ENCODE results near the gene HNRNPH1. TPM values are rescaled to one million over a fixed set of nuclear protein-coding genes. Genes with fewer than 3 reads are reported as not detected.

HNRNPH1 gene
- total and polyA plus RNA-seq, 2 of the 13 experiments (the other 11 are each of a cell fraction or from before 2014, with no cell fraction given), result 382 to 1,064 TPM

DNA sequence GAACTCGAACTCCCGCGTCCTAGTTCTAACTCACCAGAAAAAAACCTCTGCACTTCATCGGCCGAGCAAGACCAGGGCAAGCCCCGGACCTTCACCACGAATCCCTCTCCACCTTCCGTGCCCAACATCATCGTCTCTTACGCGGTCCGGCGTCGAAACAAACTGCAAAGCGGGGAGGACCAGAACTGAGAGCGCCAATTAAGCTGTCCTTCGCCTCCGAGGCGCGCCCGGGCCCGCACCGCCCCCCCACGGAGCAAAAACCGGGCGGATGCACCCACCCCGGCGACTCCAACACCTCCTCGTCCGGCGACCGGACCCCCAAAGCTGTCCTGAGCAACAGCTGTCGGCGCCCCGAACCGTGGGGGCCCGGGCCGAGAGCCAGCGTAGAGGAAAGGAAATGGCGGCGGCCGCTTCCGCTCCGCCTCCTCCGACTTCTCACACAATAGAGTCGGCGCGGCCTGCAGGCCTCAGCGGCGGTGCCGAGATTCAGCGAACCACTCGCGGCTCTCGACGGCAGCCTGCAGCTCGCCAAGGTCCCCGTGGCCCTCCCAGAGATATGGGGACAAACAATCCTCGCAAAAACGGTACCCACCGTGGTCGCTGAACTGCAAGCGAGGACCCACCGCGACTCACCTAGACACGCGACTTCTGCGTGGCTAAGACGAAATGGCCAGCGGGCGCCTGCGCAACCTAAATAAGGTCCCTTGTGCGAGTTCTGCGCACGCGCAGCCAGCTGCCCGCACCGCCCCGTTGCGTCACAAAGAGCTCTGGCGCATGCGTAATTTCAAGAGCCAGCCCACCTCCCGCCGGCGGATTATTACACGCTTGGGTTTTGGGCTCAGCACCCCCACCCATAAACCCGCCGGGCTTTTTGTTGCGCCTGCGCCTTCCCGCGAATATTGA, at the start of gene HNRNPH1 (continued):
- TF ChIP-seq PREB (CRISPR knock-in tag; IDR thresholded peaks at IDR 0.05), result no peak
- peak; percentile 60; the same call in 1 of the 2 replicates for TF ChIP-seq ZNF788 (CRISPR knock-in tag; IDR thresholded peaks at IDR 0.05; ENCODE audit: borderline replicate concordance)
- TF ChIP-seq ZNF841 (CRISPR knock-in tag; IDR thresholded peaks at IDR 0.05; ENCODE audit: borderline replicate concordance), result peak; percentile 58; the same call in 1 of the 2 replicates
- TF ChIP-seq ZNF18 (CRISPR knock-in tag; IDR thresholded peaks at IDR 0.05; ENCODE audit: insufficient replicate concordance), result peak; percentile 88
- TF ChIP-seq CCAR2 (optimal IDR thresholded peaks at IDR 0.05; ENCODE audit: low read depth, low read length), result no peak
- no peak for TF ChIP-seq NFIC (IDR thresholded peaks at IDR 0.05; ENCODE audit: low read length)
- TF ChIP-seq NFE2L2 (IDR thresholded peaks at IDR 0.05; ENCODE audit: low read length), result no peak
- TF ChIP-seq ZNF264 (CRISPR knock-in tag; IDR thresholded peaks at IDR 0.05), result no peak
- no peak for TF ChIP-seq ADNP (CRISPR knock-in tag; IDR thresholded peaks at IDR 0.05)
- no peak for TF ChIP-seq ZNF710 (CRISPR knock-in tag; IDR thresholded peaks at IDR 0.05; ENCODE audit: borderline replicate concordance)
- TF ChIP-seq MTA3 (CRISPR knock-in tag; IDR thresholded peaks at IDR 0.05), result no peak
- 0 out of 2 replicates have a peak, but pooled peaks have one; percentile 23 for TF ChIP-seq PITX1 (CRISPR knock-in tag; IDR thresholded peaks at IDR 0.05)
- peak; percentile 86 for TF ChIP-seq IRF2 (CRISPR knock-in tag; IDR thresholded peaks at IDR 0.05)
- TF ChIP-seq ZNF280B (CRISPR knock-in tag; IDR thresholded peaks at IDR 0.05; ENCODE audit: borderline replicate concordance), result peak; percentile 92
- TF ChIP-seq ZNF567 (CRISPR knock-in tag; IDR thresholded peaks at IDR 0.05; ENCODE audit: borderline replicate concordance), result peak; percentile 83; the same call in 1 of the 2 replicates

All from HepG2 (cell line).